ENCODE measurements around the gene IYD. TPM values are rescaled to one million over a fixed set of nuclear protein-coding genes. Genes with fewer than 3 reads are reported as not detected.

The IYD gene
- total RNA-seq, 2 experiments from 2014 or later: not detected

DNA sequence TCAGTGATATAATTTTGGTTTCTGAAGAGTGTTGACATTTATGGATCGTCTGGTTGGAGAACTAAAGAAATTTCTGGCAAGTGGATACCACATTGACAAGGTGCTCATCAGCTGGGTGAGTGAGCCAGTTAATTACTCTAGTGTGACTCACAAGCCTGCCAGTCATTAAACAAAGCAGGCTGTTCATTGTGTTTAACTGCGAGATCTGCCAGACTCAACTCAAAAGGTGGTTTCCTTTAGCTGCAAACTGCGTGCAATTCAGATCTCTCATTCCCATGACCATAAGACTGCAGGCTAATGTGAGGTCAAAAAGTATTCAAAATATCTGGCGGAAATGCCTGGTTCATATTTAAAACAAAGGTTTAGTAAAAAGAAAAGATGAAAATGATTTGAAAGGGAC lies 32.5 kb upstream of the IYD start:
- Mint-ChIP-seq H3K4me1 (no peaks in the 10 kb centered on the region), H3K27ac (no peak overlapping the region), H3K27me3 (peaks cover 6% of the 10 kb centered on the region), H3K36me3 (no peaks in the 10 kb centered on the region), H3K9me3 (no peaks in the 10 kb centered on the region), H3K4me3 (no peak overlapping the region)
- DNase-seq (no peak), ATAC-seq (ENCODE audit: low read depth) (no peak)
- POLR2A ChIA-PET: no interaction called here

DNA sequence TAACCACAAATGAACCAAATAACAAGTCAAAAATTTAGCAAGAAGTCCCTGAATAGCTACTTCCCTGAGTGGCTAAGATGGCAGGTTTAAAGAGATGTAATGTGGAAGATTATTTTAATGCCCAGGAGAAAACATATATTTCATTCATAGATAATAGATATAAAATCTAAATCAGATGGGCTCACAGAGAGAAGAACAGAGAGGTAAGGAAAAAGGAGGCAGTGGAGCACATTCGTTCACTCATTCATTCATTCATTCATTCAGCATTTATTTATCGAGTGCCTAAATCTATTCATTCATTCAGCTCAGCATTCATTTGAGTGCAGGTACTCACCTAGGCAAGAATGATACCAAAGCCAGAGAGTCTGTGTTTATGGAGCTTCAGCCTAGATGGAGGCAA lies 32.1 kb upstream of the IYD start:
- Mint-ChIP-seq H3K4me3 (no peak overlapping the region), H3K27me3 (peaks cover 9% of the 10 kb centered on the region), H3K9me3 (no peaks in the 10 kb centered on the region), H3K36me3 (no peaks in the 10 kb centered on the region), H3K4me1 (no peaks in the 10 kb centered on the region), H3K27ac (no peak overlapping the region)
- DNase-seq: no peak
- POLR2A ChIA-PET: no interaction called here
- ATAC-seq (ENCODE audit: low read depth): no peak

DNA sequence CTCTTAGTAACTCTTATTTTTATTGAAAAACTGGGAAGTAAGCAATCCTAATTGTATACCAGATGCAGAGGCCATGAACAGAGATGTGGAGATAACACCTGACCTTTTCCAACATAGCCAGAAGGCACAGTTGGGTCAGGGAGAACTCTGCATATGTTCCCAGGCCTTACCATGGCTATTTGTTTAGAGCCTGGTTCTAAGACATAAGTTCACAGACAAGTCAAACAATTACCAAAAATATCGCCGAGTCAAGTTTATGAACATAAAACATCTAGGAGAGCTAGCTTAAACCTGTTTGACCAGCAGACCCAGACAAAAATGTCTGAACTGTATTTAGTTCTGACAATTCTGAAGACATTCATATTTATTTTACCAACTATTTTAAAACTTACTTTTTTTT lies 26.7 kb upstream of the IYD start:
- POLR2A ChIA-PET: no interaction called here
- H3K9me3 Mint-ChIP-seq: no peaks in the 10 kb centered on the region

DNA sequence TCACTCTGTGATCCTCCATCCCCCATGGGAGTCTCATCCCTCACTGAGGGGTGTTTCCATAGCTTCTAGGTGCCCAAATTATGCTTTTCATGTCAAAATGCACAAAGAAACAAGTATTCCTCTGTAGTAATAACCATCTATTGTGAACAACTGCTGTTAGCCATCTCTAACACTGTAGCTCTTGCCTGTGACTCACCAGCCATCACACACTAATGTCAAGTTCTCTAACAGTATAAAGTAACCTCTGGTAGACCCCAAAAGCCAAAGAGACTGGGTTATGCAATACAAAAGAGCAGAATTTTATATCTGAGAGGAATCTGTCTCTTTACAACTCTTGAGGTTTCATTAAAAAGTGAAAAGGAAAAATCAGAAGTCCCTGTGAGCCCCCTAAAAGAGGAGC lies 25.4 kb upstream of the IYD start:
- H3K36me3 Mint-ChIP-seq: no peaks in the 10 kb centered on the region
- H3K27ac Mint-ChIP-seq: no peak overlapping the region
- peaks cover 17% of the 10 kb centered on the region for H3K27me3 Mint-ChIP-seq
- ATAC-seq (ENCODE audit: low read depth) (no peak), DNase-seq (no peak)
- no peaks in the 10 kb centered on the region for H3K9me3 Mint-ChIP-seq
- H3K4me3 Mint-ChIP-seq: no peak overlapping the region
- POLR2A ChIA-PET: no interaction called here
- no peaks in the 10 kb centered on the region for H3K4me1 Mint-ChIP-seq

More for the DNA sequence above, 26.7 kb upstream of the IYD start:
- H3K27me3 Mint-ChIP-seq: peaks cover 15% of the 10 kb centered on the region
- H3K27ac Mint-ChIP-seq: no peak overlapping the region
- no peaks in the 10 kb centered on the region for H3K4me1 Mint-ChIP-seq
- ATAC-seq (ENCODE audit: low read depth) (no peak), DNase-seq (no peak)
- no peaks in the 10 kb centered on the region for H3K36me3 Mint-ChIP-seq
- no peak overlapping the region for H3K4me3 Mint-ChIP-seq

DNA sequence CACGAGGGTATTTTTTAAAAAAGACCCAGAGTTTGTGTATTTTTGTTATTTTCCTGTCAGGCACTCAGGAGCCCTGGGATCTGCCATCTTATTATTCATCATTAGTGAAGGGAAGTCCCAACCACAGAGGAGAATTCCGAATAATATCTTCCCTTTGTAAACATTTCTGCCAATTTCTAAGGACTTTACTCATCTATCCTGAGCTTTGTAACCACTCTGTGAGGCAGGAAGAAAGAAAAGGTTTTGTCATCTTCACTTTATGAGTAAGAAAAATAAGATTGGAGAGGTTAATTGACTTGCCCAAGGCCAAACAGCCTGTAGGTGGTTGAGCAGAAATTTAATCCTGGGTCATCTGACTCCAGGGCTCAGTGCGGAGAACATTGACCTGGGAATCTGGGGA lies 23.0 kb upstream of the IYD start:
- DNase-seq (no peak), ATAC-seq (ENCODE audit: low read depth) (no peak)
- Mint-ChIP-seq H3K4me3 (no peak overlapping the region), H3K27ac (no peak overlapping the region), H3K36me3 (no peaks in the 10 kb centered on the region), H3K27me3 (peaks cover 13% of the 10 kb centered on the region), H3K9me3 (no peaks in the 10 kb centered on the region), H3K4me1 (no peaks in the 10 kb centered on the region)
- POLR2A ChIA-PET: no interaction called here

DNA sequence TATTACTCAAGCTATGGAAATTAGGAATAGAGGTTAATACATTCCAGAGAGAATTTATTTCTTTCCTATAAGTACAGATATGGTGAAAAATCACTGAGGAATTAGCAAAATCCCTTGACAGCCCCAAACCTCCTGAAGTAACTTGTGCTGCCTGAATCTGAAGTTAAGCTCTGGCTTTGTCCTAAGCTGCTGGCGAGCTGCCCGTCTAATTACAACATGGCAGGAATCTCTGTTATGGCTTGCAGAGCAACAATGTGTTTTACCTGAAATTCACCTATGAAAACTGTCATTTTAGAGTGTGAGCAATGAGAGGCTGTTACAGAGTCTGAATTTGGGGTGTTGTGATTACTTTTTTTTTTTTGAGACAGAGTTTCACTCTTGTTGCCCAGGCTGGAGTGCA lies 22.5 kb upstream of the IYD start:
- DNase-seq (no peak), ATAC-seq (ENCODE audit: low read depth) (no peak)
- POLR2A ChIA-PET: no interaction called here
- Mint-ChIP-seq H3K27me3 (peaks cover 14% of the 10 kb centered on the region), H3K9me3 (no peaks in the 10 kb centered on the region), H3K4me3 (no peak overlapping the region), H3K36me3 (no peaks in the 10 kb centered on the region), H3K27ac (no peak overlapping the region), H3K4me1 (no peaks in the 10 kb centered on the region)

DNA sequence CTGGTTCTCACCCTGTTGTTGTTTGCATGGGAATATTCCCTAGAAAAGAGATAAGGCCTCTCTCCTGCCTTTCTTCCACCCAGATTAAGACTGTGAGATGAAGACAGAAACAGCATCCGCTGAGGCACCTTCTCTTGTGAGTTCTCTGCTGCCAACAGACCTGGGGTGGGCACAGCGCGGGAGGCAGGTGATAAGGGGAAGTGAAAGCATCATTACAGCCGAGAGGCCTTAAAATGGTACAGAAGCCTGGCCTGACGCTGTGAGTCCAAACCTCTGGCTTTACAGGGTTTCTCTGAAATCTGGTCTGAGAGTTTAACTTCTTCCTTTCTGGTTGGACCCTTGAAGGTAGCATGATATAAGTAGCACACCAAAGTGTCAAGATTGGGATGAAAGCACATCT lies 21.0 kb upstream of the IYD start:
- Mint-ChIP-seq H3K27ac (no peak overlapping the region), H3K4me1 (no peaks in the 10 kb centered on the region), H3K9me3 (no peaks in the 10 kb centered on the region), H3K36me3 (no peaks in the 10 kb centered on the region), H3K4me3 (no peak overlapping the region), H3K27me3 (peaks cover 16% of the 10 kb centered on the region)
- no peak for DNase-seq
- POLR2A ChIA-PET: no interaction called here
- no peak for ATAC-seq (ENCODE audit: low read depth)

DNA sequence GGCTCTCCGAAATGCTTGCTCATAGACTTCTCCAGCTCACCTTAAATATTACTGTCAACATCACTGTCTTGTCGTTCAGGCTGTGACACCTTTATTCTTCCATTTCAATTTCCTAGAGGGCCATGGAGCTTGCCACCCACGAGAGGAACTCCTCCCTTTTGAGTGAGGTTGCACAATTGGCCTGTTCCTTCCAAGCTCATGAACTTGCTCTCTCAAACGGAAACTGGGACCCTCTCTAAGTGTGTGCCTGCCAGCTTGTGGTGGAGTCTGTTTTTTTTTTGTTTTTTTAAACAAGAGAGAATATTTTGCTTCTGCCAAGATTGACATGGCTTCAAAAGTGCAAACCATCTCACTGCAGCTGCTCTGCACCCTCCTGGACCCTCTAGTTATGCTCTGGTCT lies 19.3 kb upstream of the IYD start:
- no peaks in the 10 kb centered on the region for H3K36me3 Mint-ChIP-seq
- no peak overlapping the region for H3K4me3 Mint-ChIP-seq
- DNase-seq (no peak), ATAC-seq (ENCODE audit: low read depth) (no peak)
- H3K27ac Mint-ChIP-seq: no peak overlapping the region
- no peaks in the 10 kb centered on the region for H3K4me1 Mint-ChIP-seq
- no peaks in the 10 kb centered on the region for H3K9me3 Mint-ChIP-seq
- peaks cover 13% of the 10 kb centered on the region for H3K27me3 Mint-ChIP-seq
- POLR2A ChIA-PET: no interaction called here

DNA sequence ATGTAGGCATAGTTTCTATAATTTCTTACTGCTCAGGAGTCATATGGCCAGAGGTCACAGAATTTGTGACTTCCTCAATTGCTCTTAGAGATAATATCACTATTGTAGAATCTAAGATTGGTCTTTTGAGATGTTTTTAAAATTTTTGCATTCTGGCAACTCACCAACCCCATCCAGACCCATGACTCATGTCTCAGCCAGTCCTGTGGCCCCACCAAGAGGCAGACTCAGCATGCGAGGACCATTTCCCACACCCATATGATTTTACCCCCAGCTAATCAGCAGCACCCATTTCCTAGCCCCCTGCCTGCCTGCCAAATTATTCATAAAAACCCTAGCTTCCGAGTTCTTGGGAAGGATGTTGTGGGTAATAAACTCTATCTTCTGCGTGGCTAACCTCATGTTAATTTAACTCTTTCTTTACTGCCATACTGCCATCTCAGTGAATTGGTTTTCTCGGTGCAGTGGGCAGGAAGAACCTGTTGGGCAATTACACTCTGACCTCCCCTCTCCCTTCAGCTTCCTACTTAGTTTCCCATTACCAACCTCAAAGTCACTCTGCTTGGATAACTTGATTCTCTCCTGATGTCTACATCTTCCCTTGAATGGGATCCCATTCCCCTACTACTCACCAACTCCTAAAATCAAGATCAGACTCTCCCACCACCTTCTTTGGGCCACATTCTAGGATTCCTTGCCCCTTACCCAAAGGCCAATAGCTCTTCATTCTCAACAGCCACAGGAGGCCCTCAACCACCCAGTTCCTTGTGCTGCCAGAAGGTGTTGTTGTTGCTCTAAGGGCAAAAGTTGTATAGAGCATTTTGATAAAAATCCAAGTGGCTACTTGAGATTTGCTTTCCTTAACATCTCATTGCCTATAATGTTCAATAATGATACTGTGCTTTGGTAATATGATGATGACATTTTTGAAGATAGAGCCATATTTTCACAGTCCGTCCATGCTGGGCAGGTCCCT lies 16.2 kb upstream of the IYD start:
- POLR2A ChIA-PET: interaction anchor here (0.5 kb wide), 1 partner anchor 271 kb away, joined by 5 read pairs; no protein-coding TSS in a partner anchor
- no peaks in the 10 kb centered on the region for H3K4me1 Mint-ChIP-seq
- peaks cover 15% of the 10 kb centered on the region for H3K27me3 Mint-ChIP-seq
- H3K27ac Mint-ChIP-seq: no peak overlapping the region
- no peak for DNase-seq
- no peak overlapping the region for H3K4me3 Mint-ChIP-seq
- H3K9me3 Mint-ChIP-seq: no peaks in the 10 kb centered on the region
- no peaks in the 10 kb centered on the region for H3K36me3 Mint-ChIP-seq
- ATAC-seq (ENCODE audit: low read depth): no peak

DNA sequence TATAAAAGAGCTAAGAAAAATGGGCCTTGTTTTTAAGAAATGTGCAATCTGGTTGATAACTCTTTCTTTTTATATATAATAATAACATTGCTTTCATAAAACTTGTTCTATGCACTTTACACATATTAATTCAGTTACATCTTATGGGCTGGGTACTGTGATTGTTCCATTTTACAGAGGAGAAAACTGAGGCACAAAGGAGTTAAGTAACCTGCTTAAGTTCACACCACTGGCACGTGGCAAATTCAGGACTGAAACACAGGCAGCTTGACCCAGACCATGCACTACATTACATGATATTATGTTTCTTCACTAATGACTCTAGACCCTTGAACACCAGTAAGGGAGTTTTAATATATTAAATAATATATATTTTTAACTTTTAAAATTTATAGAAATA lies 15.4 kb upstream of the IYD start:
- Mint-ChIP-seq H3K27me3 (peaks cover 16% of the 10 kb centered on the region), H3K4me1 (no peaks in the 10 kb centered on the region), H3K27ac (no peak overlapping the region), H3K9me3 (no peaks in the 10 kb centered on the region), H3K36me3 (no peaks in the 10 kb centered on the region), H3K4me3 (no peak overlapping the region)
- ATAC-seq (ENCODE audit: low read depth) (no peak), DNase-seq (no peak)
- POLR2A ChIA-PET: no interaction called here

DNA sequence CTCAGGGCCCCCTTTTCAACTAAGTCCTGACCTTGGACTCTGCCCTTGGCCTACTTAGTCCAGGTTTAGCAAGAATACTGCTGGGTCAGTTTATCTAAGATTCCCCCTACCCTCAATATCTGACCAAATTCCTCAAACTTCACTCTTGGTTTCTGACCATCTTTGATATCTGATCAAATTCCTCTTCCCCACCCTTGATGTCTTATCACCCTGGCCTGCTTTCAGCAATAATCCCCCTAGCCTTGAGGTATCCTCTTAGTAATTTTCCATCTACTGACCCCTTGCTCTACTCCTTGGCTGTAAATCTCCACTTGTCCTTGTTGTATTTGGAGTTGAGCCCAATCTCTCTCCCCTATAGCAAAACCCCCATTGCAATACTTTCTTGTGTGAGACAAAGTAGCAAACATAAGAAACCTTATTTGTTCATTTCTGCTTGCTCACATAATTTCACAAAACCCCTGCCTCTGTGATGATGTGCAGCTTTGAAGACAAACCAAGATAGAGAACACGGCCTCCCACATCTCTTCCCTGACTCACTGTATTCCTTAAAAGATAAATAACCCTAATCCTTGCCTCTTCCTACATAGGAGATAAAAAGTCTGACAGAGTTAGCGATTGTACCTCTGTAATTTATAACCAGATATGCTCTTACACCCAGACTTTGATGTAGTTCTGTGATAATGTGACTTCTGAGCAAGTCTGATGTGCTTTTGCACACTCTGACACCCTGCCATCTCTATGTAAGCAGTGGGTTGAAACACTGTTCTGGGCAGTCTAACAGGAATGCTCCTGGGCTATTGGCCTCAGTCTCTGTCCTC lies 13.8 kb upstream of the IYD start:
- no peaks in the 10 kb centered on the region for H3K4me1 Mint-ChIP-seq
- peaks cover 16% of the 10 kb centered on the region for H3K27me3 Mint-ChIP-seq
- POLR2A ChIA-PET: no interaction called here
- no peak for DNase-seq
- no peaks in the 10 kb centered on the region for H3K36me3 Mint-ChIP-seq
- no peak overlapping the region for H3K4me3 Mint-ChIP-seq
- H3K27ac Mint-ChIP-seq: no peak overlapping the region
- H3K9me3 Mint-ChIP-seq: no peaks in the 10 kb centered on the region
- ATAC-seq (ENCODE audit: low read depth): no peak

DNA sequence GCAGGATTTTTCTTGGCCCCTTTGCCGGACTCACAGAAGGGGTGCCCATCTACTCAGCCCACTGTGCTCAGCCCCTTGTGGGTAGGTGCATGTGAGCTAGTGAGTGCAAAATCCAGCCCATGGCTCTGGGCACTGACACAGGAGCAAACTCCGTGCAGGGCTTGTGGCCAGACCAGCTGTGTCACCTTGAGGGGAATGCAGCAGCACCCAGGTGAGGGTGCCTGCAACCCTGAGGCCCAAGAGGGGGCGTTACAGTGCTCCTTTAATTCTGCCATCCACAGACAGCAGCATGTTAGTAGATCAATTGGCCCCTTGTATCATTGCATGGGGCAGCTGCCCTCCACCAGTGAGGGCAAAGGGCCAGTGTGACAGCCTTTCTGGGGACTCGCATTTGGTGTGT lies 12.9 kb upstream of the IYD start:
- POLR2A ChIA-PET: interaction anchor here (0.5 kb wide), 1 partner anchor 1770 kb away, joined by 3 read pairs; no protein-coding TSS in a partner anchor
- H3K27me3 Mint-ChIP-seq: peaks cover 16% of the 10 kb centered on the region
- no peaks in the 10 kb centered on the region for H3K36me3 Mint-ChIP-seq
- no peaks in the 10 kb centered on the region for H3K4me1 Mint-ChIP-seq
- no peaks in the 10 kb centered on the region for H3K9me3 Mint-ChIP-seq
- no peak overlapping the region for H3K4me3 Mint-ChIP-seq
- ATAC-seq (ENCODE audit: low read depth): no peak
- H3K27ac Mint-ChIP-seq: no peak overlapping the region
- no peak for DNase-seq

DNA sequence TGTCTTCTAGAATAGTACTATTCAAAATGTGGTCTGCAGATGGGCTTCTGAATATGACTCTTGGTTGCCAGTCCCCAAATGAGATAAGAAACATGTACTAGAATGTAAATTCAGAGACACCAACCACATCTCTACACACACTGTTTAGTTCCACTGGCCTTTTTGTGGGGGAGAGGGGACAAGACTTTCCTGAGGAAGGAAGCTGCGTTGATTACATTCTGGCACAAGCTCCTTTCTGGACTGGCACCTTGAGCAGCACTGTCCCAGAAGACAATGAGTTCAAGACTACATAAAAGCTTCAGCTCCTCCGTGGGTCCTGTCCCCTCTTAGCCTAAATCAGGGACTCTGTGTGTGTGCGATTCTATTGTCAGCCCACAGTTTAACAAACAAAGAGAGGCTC lies 6.9 kb upstream of the IYD start:
- Mint-ChIP-seq H3K4me1 (no peaks in the 10 kb centered on the region), H3K27ac (no peak overlapping the region), H3K27me3 (peaks cover 8% of the 10 kb centered on the region), H3K9me3 (no peaks in the 10 kb centered on the region), H3K36me3 (no peaks in the 10 kb centered on the region), H3K4me3 (no peak overlapping the region)
- ATAC-seq (ENCODE audit: low read depth) (no peak), DNase-seq (no peak)
- POLR2A ChIA-PET: no interaction called here

DNA sequence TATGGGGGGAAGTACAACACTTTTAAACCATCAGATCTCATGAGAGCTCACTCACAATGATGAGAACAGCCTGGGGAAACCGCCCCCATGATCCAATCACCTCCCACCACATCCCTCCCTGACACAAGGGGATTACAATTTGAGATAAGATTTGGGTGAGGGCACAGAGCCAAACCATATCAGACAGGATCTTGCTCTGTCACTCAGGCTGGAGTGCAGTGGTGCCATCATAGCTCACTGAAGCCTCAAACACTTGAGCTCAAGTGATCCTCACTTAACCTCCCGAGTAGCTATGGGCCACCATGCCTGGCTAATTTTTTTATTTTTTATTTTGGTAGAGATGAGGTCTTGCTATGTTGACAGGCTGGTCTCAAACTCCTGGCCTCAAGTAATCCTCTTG lies 5.1 kb upstream of the IYD start:
- no peaks in the 10 kb centered on the region for H3K9me3 Mint-ChIP-seq
- POLR2A ChIA-PET: no interaction called here
- H3K27me3 Mint-ChIP-seq: peaks cover 6% of the 10 kb centered on the region
- no peaks in the 10 kb centered on the region for H3K4me1 Mint-ChIP-seq
- no peaks in the 10 kb centered on the region for H3K36me3 Mint-ChIP-seq
- no peak overlapping the region for H3K4me3 Mint-ChIP-seq
- DNase-seq (no peak), ATAC-seq (ENCODE audit: low read depth) (no peak)
- no peak overlapping the region for H3K27ac Mint-ChIP-seq

Data from activated naive CD8-positive, alpha-beta T cell treated with anti-CD3 and anti-CD28 coated beads, Interleukin-2, amount 10 ng/mL, durations not matched to agents 7 days and 5 days (primary cell).